GM04504 (cell line): Measurements from ENCODE around the gene BICRA.
"Not testable (repeated sequence)": the region's sequence is repeated elsewhere in the genome, so short reads cannot be mapped to it uniquely, and the experiment has no call there.

ENCODE experiments used
- DNase-seq: peaks from one replicate; pipeline ENCODE4 v3.0.0-alpha.2; 2012; ENCODE audit warnings: low read depth

BICRA gene

DNA sequence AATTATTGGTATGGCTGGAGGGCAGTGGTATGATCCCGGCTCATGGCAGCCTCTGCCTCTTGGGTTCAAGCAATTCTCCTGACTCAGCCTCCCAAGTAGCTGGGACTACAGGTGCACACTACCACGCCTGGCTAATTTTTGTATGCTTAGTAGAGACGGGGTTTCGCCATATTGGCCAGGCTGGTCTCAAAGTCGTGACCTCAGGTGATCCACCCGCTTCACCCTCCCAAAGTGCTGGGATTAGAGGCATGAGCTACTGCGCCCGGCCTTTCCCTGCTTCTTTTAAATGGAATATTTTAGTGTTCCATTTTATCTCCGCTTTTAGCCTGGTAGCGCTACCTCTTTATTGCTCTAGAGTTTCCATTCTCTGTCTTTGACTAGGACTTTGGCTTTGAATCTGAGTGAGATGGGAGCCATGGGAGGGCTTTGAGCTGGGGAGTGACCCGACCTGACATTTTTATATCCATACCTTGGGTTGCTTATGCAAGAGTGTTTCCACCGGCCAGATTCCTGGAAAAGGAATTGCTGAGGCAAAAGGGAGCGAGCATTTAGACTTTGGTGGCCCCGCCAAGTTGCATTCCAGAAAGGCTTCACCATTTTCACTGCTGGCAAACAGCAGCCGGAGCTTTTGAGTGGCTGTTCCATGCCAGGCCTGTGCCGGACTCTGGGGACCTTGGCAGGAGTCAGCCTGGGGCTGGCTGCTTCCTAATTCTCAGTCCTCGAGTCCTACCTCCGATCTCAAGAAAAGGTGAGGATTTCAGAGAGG, 22.9 kb downstream of the BICRA start:
- DNase-seq: no peak

DNA sequence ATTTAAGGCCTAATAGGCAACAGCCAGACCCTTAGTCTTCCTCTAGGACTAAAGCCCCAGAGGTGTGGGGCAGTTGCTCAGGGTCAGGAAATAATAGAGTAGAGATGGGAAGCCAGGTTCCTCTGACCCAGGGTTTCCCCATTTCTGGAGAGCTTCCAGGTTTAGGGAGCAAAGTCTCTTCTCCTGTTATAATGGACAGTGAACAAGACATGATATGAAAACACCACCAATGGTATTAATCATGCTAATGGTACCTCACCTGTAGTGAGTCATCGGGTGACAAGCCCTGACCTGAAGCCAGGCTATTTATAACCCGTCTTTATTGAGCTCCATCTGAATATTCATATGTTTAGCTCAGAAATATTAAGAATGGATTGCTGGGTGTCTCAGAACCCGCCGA, 24.6 kb downstream of the BICRA start:
- DNase-seq: no peak

DNA sequence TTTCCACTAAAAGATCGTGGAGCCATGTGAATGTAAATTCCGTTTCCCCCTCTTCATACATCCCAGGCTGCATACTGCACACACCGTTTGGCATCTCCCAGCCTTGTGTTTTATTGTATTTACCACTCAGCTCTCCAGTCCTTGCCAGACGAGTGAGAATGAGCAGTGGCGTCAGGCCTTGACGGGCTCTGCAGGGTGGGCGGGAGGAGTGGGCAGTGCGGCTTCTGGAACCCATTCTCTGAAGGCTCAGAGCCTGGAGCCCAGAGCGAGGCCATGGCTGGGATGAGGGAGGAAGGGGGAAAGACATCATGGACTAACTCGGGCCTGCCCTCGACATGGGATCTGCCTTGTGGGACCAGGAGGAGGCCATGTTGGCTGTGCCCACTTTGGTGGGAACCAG, 25.1 kb downstream of the BICRA start:
- DNase-seq: no peak

DNA sequence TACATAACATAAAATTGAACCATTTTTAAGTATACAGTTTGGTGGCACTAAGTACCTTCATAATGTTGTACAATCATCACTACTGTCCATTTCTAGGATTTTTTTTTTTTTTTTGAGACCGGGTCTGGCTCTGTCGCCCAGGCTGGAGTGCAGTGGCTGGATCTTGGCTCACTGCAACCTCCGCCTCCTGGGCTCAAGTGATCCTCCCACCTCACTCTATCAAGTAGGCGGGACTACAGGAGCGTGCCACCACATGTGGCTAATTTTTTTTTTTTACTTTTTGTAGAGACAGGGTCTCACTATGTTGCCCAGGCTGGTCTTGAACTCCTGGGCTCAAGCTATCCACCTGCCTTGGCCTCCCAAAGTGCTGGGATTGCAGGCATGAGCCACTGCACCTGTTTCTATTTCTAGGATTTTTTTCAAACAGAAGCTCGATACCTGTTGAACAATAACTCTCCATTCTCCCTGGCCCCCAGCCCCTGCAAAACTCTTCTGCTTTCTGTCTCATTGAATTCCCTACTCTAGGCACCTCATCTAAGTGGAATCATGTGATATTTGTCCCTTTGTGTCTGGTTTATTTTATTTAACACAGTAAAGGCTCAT, 26.3 kb downstream of the BICRA start:
- DNase-seq: not testable (repeated sequence)

DNA sequence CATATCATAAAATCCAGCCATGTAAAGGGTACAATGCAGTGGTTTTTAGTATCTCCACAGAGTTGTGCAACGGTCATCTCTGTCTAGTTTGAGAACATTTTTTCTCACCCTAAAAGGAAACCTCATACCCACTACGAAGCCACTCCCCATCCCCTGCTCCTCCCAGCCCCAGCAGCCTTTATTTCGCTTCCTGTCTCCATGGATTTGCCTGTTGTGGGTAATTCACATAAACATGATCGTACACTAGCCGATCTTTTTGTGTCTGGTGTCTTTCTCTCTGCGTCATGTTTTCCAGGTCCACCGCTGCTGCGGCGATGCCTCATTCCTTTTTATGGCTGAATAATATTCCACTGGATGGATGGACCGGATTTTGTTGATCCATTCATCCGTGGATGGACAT, 28.6 kb downstream of the BICRA start:
- DNase-seq: no peak

DNA sequence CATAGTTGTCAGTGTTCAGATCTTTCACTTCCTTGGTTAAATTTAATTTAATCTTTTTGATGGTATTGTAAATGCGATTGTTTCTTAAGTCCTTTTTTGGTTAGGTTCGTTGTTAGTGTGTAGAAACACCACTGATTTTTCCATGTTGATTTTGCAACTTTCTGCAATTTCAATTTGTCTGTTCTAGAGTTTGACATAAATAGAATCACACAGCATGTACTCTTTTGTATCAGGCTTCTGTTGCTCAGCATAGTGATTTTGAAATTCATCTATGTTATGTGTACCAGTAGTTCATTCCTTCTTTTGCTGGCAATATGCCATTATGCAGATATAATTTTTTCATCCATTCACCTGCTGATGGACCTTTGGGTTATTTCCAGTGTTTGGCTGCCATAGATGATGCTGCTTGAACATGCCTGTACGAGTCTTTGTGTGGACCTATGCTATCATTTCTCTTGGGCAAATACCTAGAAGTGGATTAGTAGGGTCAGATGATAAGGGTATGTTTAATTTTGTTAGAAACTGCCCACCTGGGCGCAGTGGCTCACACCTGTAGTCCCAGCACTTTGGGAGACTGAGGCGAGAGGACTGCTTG, 33.1 kb downstream of the BICRA start:
- no peak for DNase-seq

DNA sequence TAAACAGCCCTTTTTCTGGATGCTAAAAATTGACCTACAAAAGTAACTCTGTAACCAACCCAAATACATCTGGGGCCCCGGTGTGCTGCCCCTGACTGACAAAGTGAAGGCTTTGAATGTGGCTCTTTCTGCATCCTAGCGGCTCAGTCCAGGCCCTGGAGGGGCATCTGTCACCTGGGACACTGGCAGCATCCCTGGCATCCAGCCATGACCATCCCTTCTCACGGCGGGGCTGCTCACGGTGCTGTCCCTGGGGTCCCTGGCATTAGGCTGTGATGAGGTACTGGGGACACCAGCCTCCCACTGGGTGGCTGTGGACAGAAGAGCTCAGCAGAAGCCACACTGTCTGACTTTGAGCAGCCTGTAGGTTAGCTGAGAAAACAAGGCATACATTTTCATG, 34.3 kb downstream of the BICRA start:
- no peak for DNase-seq

DNA sequence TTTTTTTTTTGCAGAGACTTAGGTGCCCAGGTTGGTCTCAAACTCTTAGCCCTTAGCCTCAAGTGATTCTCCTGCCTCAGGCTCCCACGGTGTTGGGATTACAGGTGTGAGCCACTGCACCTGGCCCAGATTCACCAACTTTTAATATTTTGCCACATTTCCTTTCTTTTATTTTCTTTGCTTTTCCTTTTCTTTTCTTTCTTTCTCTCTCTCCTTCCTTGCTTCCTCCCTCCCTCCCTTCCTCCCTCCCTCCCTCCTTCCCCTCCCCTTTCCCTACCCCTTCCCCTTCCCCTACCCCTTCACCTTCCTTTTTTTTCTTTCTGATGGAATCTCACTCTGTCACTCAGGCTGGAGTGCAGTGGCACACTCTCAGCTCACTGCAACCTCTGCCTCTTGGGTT, 35.3 kb downstream of the BICRA start:
- DNase-seq: no peak

DNA sequence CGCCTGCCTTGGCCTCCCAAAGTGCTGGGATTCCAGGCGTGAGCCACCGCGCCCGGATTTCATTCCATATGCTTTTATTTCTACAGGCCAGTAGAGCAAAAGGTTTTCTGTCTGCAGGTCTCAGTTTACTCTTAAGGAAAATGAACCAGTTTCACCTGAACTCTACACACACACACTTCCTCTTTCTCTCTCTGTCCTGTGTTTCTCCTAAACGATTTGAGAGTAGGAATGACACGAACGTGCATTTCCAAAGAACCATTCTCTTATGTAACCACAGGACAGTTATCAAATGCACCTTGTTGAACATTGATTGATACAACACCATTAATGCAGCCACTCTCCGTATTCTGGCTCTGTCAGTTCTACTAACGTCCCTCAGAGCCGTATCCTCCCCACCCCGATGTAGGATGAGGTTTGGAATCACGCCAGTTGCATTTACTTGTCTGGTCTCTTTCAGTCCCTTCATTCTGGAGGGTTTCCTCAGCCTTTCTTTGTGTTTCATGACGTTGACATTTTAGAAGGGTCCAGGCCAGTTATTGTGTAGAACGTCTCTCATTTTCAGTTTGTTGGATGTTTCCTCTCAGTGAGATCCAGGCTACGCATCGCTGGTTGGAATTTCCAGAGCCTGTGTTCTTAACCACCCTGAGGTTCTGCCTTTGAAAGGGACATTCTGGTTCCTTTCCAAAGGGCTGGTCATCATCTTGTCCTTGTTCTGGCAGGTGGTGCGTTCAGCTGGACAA, 36.0 kb downstream of the BICRA start:
- no peak for DNase-seq

DNA sequence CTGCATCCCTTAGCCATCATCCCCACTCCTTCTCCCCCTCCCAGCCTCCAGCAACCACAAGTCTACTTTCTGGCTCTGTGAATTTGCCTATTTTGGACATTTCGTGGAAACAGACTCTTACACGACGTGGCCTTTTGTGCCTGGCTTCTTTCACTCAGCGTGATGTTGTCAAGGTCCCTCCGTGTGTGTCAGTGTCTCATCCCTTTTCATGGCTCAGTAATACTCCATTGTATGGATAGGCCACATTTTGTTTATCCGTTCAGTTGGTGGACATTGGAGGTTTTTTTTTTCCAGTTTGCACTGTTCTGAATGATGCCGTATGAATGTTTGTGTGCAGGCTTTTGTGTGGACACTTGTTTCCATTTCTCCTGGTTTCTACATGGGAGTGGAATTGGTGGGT, 38.0 kb downstream of the BICRA start:
- no peak for DNase-seq

DNA sequence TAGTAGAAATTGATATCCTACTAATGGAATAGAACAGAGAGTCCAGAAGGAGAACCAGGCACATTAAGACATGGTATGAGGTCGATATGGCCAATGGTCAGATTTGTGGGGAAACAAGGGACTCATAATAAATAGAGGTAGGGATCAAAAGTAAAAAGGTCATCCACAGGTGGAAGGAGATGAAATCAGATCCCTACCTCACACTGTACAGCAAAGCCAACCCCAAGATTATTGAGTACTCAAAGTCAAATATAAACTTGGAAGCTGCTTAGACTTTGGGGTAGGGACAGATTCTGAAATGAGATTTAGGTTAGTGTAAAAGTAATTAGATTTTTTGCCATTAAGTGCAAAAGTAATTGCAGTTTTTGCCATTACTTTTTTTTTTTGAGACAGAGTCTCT, 40.7 kb downstream of the BICRA start:
- DNase-seq: no peak

DNA sequence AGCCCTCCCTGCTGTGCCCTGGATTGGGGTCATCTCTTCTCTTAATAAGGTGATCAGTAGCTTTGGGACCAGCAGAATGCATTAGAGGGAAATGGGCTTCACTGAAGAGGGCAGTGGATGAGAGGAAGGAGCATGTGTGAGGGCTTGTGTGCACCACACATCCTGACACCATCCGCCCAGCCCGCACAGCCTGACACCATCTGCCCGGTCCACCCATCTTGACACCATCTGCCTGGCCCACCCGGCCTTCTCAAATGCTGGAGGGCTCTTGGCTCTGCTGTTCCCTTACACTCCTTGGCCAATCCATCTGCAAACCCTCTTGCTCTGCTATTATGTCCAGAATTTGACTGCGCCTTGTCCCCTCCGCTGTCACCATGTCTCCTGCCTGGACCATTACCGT, 41.8 kb downstream of the BICRA start:
- no peak for DNase-seq

DNA sequence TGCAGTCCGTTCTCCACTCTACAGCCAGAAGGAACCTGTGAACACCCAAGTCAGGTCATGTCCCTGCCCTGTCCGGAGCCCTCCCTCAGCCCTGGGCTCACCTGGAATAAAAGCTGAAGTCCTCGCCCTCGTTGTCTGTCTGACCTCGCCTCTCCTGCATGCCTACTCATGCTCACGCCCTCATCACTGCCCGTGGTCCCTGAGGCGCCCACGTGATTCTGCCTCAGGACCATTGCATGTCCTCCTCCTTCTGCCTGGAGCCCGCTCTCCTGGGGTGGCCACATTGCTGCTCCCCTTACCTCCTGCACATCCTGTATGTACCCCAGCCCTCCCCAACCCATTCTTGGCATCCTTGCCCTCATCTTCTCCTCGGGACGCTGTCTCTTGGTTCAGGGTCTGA, 42.2 kb downstream of the BICRA start:
- DNase-seq: no peak

DNA sequence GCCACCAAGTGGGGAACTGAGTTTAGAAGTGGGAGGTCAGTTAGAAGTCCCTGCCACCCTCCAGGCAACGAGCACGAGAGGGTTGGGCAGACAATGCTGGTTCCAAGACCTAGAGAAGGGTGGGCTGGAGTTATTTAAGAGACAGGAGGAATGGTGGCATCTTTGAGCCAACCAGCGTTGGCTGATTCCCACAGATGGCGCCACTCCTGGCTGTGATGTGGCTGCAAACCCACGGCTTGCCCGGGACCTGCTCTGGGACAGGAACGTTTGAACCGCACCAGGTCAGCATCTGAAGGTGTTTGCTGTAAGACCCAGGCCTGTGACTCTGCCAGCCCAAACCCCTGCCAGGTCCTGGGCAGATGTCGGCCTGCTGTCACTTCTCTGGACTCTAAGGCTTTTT, 42.8 kb downstream of the BICRA start:
- no peak for DNase-seq

DNA sequence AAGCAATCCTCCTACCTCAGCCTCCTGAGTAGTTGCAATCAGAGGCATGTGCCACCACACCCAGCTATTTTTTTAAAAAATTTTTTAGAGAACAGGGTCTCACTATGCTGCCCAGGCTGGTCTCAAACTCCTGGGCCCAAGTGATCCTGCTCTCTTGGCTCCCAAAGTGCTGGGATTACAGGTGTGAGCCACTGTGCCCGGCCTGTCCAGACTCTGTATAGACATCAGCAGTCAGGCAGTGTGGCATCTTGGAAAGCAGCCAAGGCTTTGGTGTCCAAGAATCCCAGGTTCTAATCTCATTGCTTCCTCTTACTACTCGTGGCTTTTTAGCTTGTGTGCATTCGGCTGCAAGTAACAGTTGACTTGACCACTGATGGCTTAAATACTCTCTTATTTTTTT, 43.4 kb downstream of the BICRA start:
- DNase-seq: no peak

DNA sequence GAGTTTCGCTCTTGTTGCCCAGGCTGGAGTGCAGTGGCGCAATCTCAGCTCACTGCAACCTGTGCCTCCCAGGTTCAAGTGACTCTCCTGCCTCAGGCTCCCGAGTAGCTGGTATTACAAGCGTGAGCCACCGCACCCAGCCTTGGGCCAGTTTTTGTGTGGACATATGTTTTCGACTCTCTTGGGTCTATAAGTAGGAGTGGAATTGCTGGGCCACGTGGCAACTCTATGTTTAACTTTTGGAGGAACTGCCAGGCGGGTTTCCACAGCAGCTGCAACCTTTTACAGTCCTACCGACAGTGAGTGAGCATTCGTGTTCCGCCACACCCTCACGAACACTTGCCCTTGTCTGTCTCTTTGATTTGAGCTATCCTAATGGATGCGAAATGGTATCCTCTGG, 44.9 kb downstream of the BICRA start:
- no peak for DNase-seq

DNA sequence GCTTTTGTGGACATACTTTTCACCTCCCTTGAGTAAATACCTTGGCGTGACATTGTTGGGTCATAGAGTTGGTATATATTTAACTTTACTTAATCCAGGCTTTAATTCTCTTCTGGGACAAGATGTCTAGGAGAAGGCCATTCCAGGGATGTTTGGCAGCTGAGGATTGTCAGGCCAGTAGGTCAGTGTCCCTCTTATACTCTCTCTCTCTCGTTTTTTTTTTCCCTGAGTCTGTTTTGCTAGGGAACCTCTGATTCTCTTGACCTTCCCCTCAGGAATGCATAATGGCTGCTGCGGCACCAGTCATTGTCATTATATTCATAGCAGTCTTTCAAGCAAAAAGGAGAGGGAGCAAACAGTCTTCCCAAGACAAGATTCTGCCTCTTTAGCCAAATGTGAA, 48.8 kb downstream of the BICRA start:
- no peak for DNase-seq

DNA sequence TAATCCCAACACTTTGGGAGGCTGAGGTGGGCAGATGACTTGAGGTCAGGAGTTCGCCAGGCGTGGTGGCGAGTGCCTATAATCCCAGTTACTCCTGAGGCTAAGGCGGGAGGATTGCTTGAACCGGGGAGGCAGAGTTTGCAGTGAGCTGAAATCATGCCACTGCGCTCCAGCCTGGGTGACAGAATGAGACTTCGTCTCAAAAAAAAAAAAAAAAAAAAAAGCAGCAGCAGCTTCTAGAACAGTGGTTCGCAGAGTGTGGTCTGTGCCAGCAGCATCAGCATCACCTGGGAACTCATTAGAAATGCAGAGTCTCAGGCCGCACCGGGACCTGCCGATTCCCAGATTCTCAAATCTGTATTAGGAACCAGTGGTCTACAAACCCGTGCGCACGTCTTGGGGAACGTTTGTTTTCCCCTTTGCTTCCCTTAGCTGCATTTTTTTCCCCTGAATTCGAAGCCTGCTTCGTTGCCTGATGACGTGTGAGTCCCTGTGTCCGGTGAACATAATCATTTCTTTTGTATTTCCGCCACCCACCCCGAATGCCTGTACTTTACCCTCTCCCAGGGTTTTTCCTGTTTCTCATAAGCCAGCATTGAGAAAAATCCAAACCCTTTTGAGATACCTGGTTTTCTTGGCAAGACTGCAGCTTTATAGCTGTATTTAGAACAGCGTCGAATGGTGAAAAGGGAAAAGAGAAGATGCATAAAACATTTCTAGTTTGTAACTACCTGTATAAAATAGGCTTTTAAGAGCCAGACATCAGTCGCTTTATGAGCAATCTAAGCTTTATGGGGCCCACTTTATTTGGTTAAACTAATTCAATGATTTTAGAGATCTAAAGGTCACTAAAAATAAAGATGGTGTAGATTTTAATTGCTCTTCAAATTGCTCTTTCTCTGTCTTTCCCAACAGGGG, 49.8 kb downstream of the BICRA start:
- DNase-seq: no peak

DNA sequence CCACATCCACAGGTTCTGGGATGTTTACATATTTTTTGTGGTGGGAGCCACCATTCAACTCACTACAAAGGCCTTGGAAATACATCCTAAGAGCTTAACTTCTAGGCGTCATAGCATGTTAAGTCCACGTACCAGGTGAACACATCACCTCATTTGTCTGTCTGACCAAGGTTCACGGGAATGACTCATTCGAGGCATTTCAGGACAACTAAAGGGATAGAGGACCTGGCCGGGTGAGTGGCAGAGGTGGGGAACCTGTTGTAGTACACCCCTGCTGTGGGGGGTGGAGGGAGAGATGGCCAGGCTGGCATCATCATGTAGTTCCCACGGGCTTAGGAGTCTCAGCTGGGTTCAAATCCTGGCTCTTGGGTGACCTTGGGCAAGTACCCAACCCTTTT, 51.5 kb downstream of the BICRA start:
- DNase-seq: no peak

DNA sequence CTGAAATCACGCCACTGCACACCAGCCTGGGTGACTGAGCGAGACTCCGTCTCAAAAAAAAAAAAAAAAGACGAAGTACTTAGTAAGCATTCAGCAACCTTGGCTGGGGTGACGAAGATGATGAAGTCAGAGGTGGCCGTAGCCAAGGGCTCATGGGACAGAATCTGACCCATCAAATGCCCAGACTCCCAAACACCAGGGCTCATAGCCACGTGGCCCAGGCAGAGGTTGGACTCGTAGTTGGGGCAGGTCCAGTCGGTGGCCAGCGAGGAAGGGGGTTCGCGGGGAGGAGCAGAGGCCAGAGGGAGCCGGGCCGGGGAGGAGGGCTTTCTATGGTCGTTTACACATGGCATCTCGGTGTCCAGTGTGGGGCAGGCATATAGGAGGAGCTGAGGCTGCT, 52.2 kb downstream of the BICRA start:
- DNase-seq: no peak

DNA sequence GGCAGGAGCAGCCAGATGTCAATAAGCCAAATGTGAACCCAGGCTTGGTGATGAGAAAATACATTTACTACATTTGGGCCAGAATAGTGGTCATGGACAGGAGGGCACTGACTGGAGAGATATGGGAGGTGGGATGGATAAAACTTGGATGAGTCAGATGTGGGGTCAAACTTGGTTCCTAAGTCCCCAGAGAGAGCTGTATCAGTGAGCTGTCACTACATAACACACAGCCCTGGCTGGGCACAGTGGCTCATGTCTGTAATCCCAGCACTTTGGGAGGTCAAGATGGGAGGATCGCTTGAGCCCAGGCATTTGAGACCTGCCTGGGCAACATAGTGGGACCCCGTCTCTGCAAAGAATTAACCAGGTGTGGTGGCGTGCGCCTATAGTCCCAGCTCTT, 52.7 kb downstream of the BICRA start:
- DNase-seq: no peak

DNA sequence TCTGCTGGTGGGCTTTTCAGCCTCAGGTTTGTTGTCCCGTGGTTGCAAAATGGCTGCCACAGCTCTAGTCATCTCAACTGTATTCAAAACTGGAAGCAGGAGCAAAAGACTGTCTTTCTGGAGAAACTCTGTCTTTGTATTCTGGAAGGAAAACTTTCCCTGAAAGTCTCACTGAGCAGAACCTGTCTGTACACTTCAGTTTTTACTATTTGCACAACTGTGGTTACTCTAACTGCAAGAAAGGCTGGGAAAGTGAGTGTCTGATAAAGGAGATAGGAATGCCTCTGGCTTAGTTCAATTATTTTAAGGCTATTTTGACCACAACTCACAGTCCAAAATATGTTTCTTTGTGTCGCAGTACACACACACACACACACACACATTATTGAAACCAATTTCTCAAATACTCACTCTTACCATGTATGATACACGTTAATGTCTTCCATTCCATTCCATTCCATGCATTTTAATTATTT, 54.5 kb downstream of the BICRA start:
- DNase-seq: peak; percentile 80
